GM13976 (cell line): Measurements from ENCODE around the gene PPP3CA.
A peak's percentile ranks its signal among the peaks of the same experiment; 100 is the strongest.
"Not testable (repeated sequence)": the region's sequence is repeated elsewhere in the genome, so short reads cannot be mapped to it uniquely, and the experiment has no call there.

Experiments
- DNase-seq: peaks from one replicate; pipeline ENCODE4 v3.0.0; 2012; ENCODE audit warnings: low spot score
- in situ Hi-C: fragments of 300-500 bp; cut with MboI; formaldehyde crosslinking; loops from one replicate; pipeline ENCODE4 v1.12.0; 2022; ENCODE audit warnings: low sequenced_read_pairs, mixed read lengths, inconsistent platforms; ENCODE audit not compliant: unreplicated experiment
- TF ChIP-seq, protein P1 (sequence below): IDR thresholded peaks from 2 replicates; pipeline ENCODE4 v1.5.1; 2012; ENCODE audit warnings: borderline replicate concordance, mild to moderate bottlenecking; ENCODE audit not compliant: insufficient read depth; ENCODE audit errors: extremely low read depth, missing control alignments, control extremely low read depth

Gene PPP3CA

GRCh38 chr4:101104312-101105052, 242.8 kb downstream of the PPP3CA start:
- TF ChIP-seq, protein P1, sequence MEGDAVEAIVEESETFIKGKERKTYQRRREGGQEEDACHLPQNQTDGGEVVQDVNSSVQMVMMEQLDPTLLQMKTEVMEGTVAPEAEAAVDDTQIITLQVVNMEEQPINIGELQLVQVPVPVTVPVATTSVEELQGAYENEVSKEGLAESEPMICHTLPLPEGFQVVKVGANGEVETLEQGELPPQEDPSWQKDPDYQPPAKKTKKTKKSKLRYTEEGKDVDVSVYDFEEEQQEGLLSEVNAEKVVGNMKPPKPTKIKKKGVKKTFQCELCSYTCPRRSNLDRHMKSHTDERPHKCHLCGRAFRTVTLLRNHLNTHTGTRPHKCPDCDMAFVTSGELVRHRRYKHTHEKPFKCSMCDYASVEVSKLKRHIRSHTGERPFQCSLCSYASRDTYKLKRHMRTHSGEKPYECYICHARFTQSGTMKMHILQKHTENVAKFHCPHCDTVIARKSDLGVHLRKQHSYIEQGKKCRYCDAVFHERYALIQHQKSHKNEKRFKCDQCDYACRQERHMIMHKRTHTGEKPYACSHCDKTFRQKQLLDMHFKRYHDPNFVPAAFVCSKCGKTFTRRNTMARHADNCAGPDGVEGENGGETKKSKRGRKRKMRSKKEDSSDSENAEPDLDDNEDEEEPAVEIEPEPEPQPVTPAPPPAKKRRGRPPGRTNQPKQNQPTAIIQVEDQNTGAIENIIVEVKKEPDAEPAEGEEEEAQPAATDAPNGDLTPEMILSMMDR: no peak
- DNase-seq: peak; percentile 10
- in situ Hi-C loops: no loop called here

DNA sequence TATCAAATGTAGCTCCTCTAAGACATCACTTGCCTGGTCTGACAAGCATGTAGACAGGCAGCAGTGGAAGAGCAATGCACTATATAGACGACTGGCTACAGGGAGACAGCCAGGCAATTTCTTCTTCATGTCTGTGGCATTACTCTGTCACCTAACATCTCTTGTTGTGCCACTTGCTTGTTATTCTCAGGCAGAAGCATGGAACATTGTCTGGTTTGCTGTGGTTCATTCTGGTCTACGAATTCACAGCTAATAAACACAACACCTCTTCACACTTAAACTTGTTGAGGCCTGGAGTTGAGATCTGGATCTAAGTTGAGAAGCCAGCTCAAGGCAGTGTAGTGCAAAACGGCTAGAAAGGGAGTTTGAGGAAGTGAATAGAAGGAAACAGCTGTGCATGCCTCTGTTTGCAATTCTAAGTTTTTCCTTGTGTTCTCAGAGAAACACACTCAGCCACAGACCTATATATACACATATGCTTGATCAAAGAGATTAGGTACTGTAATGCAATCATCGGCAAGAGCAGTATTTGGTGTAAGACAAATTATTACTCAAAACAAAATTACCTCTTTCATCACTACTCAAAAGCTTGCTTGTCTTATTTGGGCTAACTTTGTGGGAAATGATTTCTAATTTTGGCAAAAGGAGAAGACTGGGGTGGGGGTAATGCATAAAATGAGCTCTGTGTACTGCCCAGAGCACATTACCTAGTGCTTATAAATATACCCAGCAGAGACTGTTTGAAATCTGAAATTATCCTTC, 243.8 kb downstream of the PPP3CA start:
- DNase-seq: no peak
- in situ Hi-C loops: no loop called here
- TF ChIP-seq, protein P1: no peak

DNA sequence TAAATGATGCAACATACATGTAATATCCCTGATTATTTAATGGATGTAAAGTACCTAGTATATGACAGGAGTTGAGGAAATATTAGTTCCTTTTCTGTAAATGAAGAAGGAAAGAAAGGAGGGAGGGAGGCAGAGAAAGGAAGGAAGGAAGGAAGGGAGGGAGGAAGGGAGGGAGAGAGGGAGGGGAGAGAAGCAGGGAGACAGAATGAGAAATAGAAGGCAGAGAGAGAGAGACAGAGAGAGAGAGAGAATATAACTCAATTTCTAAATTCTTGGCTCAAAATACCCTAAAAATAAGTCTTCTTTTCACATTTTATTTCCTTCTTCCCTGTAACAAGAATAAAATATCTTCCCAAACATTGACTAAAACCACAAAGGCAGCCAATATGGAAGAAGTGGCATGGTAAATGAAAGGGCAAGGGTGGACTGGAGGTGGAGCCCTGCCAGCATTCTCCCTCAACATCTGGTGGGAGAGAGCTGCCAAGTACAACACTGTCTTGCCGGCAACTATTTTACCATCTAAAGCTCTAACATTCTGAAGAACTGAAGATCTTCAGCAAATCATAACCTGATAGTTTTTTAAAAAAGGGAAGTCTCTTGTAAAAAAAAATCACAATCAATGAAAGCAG, 245.1 kb downstream of the PPP3CA start:
- no peak for DNase-seq
- TF ChIP-seq, protein P1: no peak
- in situ Hi-C loops: no loop called here

DNA sequence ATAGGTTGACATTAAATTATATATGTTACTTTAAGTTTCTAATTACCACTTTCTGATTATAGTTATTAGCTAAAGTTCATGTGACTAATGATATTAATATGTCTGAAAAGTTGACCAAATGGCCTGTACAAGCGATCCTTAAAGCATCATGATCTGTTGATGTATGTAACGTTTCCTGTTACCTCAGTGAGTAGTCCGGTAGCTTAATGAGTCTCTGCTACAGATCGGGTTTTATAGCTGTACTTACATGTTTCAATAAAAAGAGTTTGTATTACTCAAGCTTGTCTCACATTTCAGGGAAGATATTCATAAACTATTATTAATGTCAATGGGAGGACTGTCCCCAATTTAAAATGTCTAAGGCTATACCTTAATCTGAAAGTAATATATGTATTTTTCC, 246.3 kb downstream of the PPP3CA start:
- no peak for DNase-seq
- in situ Hi-C loops: no loop called here
- TF ChIP-seq, protein P1: no peak

- in situ Hi-C loops: no loop called here
- DNase-seq: no peak
- TF ChIP-seq, protein P1: no peak
Observed at GRCh38 chr4:101098666-101099400, 248.5 kb downstream of the PPP3CA start.

- in situ Hi-C loops, DNase-seq: not testable (repeated sequence)
Observed at GRCh38 chr4:101092609-101093008, 254.7 kb downstream of the PPP3CA start.

DNA sequence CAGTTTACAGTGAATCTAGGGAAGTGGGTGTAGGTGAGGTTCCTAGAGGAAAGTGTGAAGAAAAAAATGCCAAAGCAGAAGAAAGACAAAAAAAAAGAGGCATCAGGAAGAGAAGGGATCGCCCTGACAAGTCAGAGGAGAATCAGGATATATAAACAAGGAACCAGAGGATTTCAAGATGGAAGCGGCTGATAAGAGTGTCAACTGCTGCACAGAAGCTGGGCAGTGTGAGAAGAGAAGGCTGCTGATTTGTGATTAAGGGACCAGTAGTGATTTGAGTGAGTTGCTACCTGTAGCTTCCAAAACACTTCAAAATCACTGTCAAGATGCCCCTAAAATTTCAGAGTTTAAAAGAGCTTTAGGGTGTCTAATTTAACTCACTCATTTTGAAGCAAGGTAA, 258.2 kb downstream of the PPP3CA start:
- in situ Hi-C loops: no loop called here
- TF ChIP-seq, protein P1: no peak
- DNase-seq: no peak
